ENCODE results near the gene PTPN21. TPM values are rescaled to one million over a fixed set of nuclear protein-coding genes. Genes with fewer than 3 reads are reported as not detected.

The PTPN21 gene
- polyA plus RNA-seq, 2 of the 4 experiments (the other 2 are of a cell fraction): 6.5 to 8.3 TPM

DNA sequence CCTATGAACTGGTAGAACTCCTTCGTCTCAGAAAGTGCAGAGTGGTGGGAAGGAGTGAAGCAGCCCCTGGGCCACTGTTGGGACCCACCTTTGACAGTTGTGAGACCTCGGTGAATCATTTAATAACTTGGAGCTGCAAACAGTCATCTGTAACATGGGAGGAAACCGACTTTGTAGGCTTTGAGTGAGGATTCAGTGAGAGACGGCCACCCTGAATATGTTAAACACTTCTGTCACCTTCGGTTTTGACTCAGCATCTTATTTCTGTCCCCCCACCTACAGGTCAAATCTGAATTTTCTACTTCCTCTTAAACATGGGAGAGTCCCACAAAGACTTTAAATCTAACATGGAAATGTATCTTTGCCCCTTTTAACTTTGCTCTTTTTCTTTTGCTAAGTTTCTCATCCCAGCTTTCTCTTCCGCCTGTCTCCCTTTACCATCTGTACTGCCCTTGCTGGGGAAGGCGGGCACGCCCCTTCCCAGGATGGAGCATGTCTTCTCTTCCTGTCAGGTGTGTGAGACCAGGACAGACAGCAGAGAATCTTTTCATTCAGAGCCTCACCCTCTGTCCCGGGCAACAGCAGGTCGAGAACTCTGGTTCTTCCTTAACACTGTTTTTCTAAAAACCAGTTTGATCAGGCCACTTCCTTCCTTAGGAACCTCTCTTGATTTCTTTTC lies 45.1 kb upstream of the PTPN21 start:
- Histone ChIP-seq H3K4me1 (peaks cover 6% of the 10 kb centered on the region; the same call in 2 of the 3 replicates), H3K27ac (no peak overlapping the region), H3K9me3 (no peaks in the 10 kb centered on the region), H3K4me3 (no peak overlapping the region), H3K4me2 (no peak overlapping the region)
- ATAC-seq: no peak
- CTCF ChIA-PET: no interaction called here
- POLR2A ChIA-PET: no interaction called here
- no peak for FAIRE-seq
- no peak for DNase-seq (ENCODE audit: low read depth in 1 of 2, low spot score in 1 of 2)
- 92% methylated on average over 10 of the region's 10 CpGs for WGBS (ENCODE audit: missing lambda C conversion rate)
- TF ChIP-seq CBX2 (IDR thresholded peaks at IDR 0.05; ENCODE audit: borderline replicate concordance, low read depth) (no peak), ESRRA (IDR thresholded peaks at IDR 0.05; ENCODE audit: borderline replicate concordance, low read length) (no peak), KDM5A (IDR thresholded peaks at IDR 0.05) (no peak), TP53 (CRISPR knock-in tag; IDR thresholded peaks at IDR 0.05) (no peak), MYC (IDR thresholded peaks at IDR 0.05; ENCODE audit: borderline replicate concordance, low read length) (no peak), KDM1A (IDR thresholded peaks at IDR 0.05; ENCODE audit: low read depth) (no peak), FOXS1 (CRISPR knock-in tag; IDR thresholded peaks at IDR 0.05) (no peak), CBX8 (IDR thresholded peaks at IDR 0.05) (no peak), ELK1 (IDR thresholded peaks at IDR 0.05; ENCODE audit: low read depth, low read length) (no peak), MAX (IDR thresholded peaks at IDR 0.05) (no peak)
- TF ChIP-seq, protein P1, sequence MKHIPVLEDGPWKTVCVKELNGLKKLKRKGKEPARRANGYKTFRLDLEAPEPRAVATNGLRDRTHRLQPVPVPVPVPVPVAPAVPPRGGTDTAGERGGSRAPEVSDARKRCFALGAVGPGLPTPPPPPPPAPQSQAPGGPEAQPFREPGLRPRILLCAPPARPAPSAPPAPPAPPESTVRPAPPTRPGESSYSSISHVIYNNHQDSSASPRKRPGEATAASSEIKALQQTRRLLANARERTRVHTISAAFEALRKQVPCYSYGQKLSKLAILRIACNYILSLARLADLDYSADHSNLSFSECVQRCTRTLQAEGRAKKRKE (CRISPR knock-in tag; IDR thresholded peaks at IDR 0.05; ENCODE audit: low read depth): no peak

- ChIA-PET POLR2A (no interaction called here), CTCF (no interaction called here)
- Histone ChIP-seq H3K9me3 (no peaks in the 10 kb centered on the region), H3K4me2 (no peak overlapping the region), H3K27ac (no peak overlapping the region), H3K4me1 (peaks cover 6% of the 10 kb centered on the region; the same call in 2 of the 3 replicates), H3K4me3 (no peak overlapping the region)
- TF ChIP-seq CEBPB (IDR thresholded peaks at IDR 0.05) (no peak), HOXB5 (CRISPR knock-in tag; IDR thresholded peaks at IDR 0.05) (no peak), MYC (IDR thresholded peaks at IDR 0.05; ENCODE audit: borderline replicate concordance, low read length) (no peak), TP53 (CRISPR knock-in tag; IDR thresholded peaks at IDR 0.05) (no peak), MAZ (IDR thresholded peaks at IDR 0.05; ENCODE audit: borderline replicate concordance, low read depth, low read length) (no peak), ZNF302 (CRISPR knock-in tag; IDR thresholded peaks at IDR 0.05) (no peak), USF2 (IDR thresholded peaks at IDR 0.05) (no peak), RNF2 (IDR thresholded peaks at IDR 0.05; ENCODE audit: borderline replicate concordance, low read depth) (no peak)
- TF ChIP-seq, protein P2, sequence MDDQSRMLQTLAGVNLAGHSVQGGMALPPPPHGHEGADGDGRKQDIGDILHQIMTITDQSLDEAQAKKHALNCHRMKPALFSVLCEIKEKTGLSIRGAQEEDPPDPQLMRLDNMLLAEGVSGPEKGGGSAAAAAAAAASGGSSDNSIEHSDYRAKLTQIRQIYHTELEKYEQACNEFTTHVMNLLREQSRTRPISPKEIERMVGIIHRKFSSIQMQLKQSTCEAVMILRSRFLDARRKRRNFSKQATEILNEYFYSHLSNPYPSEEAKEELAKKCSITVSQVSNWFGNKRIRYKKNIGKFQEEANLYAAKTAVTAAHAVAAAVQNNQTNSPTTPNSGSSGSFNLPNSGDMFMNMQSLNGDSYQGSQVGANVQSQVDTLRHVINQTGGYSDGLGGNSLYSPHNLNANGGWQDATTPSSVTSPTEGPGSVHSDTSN (IDR thresholded peaks at IDR 0.05): no peak
- DNase-seq (ENCODE audit: low read depth in 1 of 2, low spot score in 1 of 2): no peak
- no peak for FAIRE-seq
- 94% methylated on average over 8 of the region's 8 CpGs for WGBS (ENCODE audit: missing lambda C conversion rate)
- ATAC-seq: no peak
These were observed 44.5 kb upstream of the PTPN21 start for GRCh38 chr14:88599326-88599725.

DNA sequence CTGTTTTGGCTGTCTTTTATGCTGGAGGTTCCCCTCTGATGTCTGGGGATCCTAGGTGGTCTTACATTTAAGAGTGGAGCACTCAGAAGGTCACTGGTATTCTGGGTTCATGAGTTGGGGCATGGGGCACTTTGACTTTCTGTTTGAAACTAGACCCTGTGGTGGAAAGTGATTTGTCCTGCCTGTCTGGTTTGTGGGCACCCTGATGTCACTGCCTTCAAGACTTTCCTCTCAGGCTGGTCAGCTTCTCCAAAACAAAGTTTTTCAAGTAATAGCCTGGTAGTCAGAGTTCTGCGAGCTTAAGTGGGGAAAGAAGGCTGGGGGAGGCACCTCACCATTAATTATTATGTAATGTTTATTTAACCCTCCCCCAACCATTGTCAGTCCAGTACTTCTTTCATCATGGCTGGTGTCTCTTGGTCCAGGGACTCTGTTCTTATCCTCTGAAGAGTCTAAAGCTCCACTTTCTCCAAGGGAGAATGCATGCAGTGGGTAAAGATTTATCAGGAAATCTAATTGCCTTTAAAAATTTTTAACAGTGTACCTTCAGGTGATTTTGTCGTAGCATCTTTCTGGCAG lies 43.4 kb upstream of the PTPN21 start:
- TF ChIP-seq FOSL2 (IDR thresholded peaks at IDR 0.05) (no peak), FOSL2 (CRISPR knock-in tag; IDR thresholded peaks at IDR 0.05) (no peak), CBX2 (IDR thresholded peaks at IDR 0.05; ENCODE audit: borderline replicate concordance, low read depth) (no peak), ZFP36 (IDR thresholded peaks at IDR 0.05; ENCODE audit: borderline replicate concordance, partially characterized antibody) (no peak), FOSB (CRISPR knock-in tag; IDR thresholded peaks at IDR 0.05) (no peak), HDAC2 (IDR thresholded peaks at IDR 0.05) (no peak), RNF2 (IDR thresholded peaks at IDR 0.05; ENCODE audit: borderline replicate concordance, low read depth) (no peak)
- TF ChIP-seq, protein P1 (CRISPR knock-in tag; IDR thresholded peaks at IDR 0.05; ENCODE audit: low read depth): no peak
- FAIRE-seq (no peak), ATAC-seq (no peak), DNase-seq (ENCODE audit: low read depth in 1 of 2, low spot score in 1 of 2) (no peak)
- POLR2A ChIA-PET: no interaction called here
- Histone ChIP-seq H3K4me2 (no peak overlapping the region), H3K27ac (no peak overlapping the region), H3K4me1 (peaks cover 6% of the 10 kb centered on the region; the same call in 2 of the 3 replicates), H3K9me3 (no peaks in the 10 kb centered on the region), H3K4me3 (no peak overlapping the region)
- CTCF ChIA-PET: no interaction called here
- WGBS (ENCODE audit: missing lambda C conversion rate): 83% methylated on average over 2 of the region's 2 CpGs
